IMR-90 (cell line): Measurements from ENCODE around the gene ZNHIT2. TPM values are rescaled to one million over a fixed set of nuclear protein-coding genes. Genes with fewer than 3 reads are reported as not detected.
A peak's percentile ranks its signal among the peaks of the same experiment; 100 is the strongest.

ENCODE experiments used
- ATAC-seq: fragments of 200-7000 bp; cut with Tn5 transposase; 2 replicates; pipeline ENCODE4 v1.9.1; 2020; ENCODE audit warnings: low read depth, mild to moderate bottlenecking, moderate library complexity
- BruUV-seq: library from RNA; stranded (reverse); fragments of 400-500 nt; replicated peaks from 2 replicates; lab custom pipeline; 2021; lab: Mats Ljungman, UMichigan
- CTCF ChIA-PET: fragments of 300-600 bp; formaldehyde crosslinking; extraction: SDS; loops from one replicate; lab custom pipeline; 2021; ENCODE audit warnings: antibody characterized with exemption; lab: Yijun Ruan, JAX
- POLR2A ChIA-PET: fragments of 300-600 bp; sonication (Branson Sonifier 250); formaldehyde crosslinking; loops from one replicate; lab custom pipeline; 2022; ENCODE audit warnings: antibody characterized with exemption; ENCODE audit not compliant: unreplicated experiment; lab: Charles Lee
- DNase-seq: peaks from one replicate; pipeline ENCODE4 v3.0.0; 2013
- H2AFZ ChIP-seq: replicated peaks from 2 replicates; pipeline ENCODE3; 2013; ENCODE audit warnings: low read length, mild to moderate bottlenecking; ENCODE audit not compliant: poor library complexity
- H2AK5ac ChIP-seq: 2 replicates; pipeline ENCODE4 v1.6.1; 2013; ENCODE audit warnings: low read depth, low read length, inconsistent platforms
- H2AK9ac ChIP-seq: replicated peaks from 2 replicates; pipeline ENCODE3; 2013; ENCODE audit warnings: mild to moderate bottlenecking, low read depth, low read length, moderate library complexity; ENCODE audit not compliant: poor library complexity
- H2BK120ac ChIP-seq: 2 replicates; pipeline ENCODE4 v1.6.1; 2013; ENCODE audit warnings: low read depth, low read length, inconsistent platforms
- H2BK15ac ChIP-seq: 3 replicates; pipeline ENCODE4 v1.6.1; 2013; ENCODE audit warnings: low read depth, low read length, inconsistent platforms
- H2BK20ac ChIP-seq: 2 replicates; pipeline ENCODE4 v1.6.1; 2013; ENCODE audit warnings: low read depth, mild to moderate bottlenecking, inconsistent platforms, low read length, moderate library complexity
- H2BK5ac ChIP-seq: 2 replicates; pipeline ENCODE4 v1.6.1; 2013; ENCODE audit warnings: mild to moderate bottlenecking, low read depth, low read length, inconsistent platforms; ENCODE audit not compliant: poor library complexity, severe bottlenecking
- H3K14ac ChIP-seq: replicated peaks from 2 replicates; pipeline ENCODE4 v1.6.1; 2013; ENCODE audit warnings: low read depth, low read length, inconsistent platforms
- H3K18ac ChIP-seq: 2 replicates; pipeline ENCODE4 v1.6.1; 2013; ENCODE audit warnings: low read depth, low read length, control low read depth
- H3K23ac ChIP-seq: 2 replicates; pipeline ENCODE4 v1.6.1; 2013; ENCODE audit warnings: low read depth, low read length, inconsistent platforms
- H3K27ac ChIP-seq: 2 replicates; pipeline ENCODE4 v1.5.1; 2013; ENCODE audit warnings: mild to moderate bottlenecking, control low read depth, low read length; ENCODE audit not compliant: insufficient read depth
- H3K27me3 ChIP-seq: 2 replicates; pipeline ENCODE4 v1.6.1; 2013; ENCODE audit warnings: low read length; ENCODE audit not compliant: control insufficient read depth, insufficient read depth
- H3K36me3 ChIP-seq: 2 replicates; pipeline ENCODE4 v1.6.1; 2013; ENCODE audit warnings: low read length, mixed read lengths; ENCODE audit not compliant: control insufficient read depth, insufficient read depth
- H3K4ac ChIP-seq: 2 replicates; pipeline ENCODE4 v1.6.1; 2013; ENCODE audit warnings: low read depth, low read length, inconsistent platforms
- H3K4me1 ChIP-seq: 2 replicates; pipeline ENCODE4 v1.6.1; 2013; ENCODE audit warnings: low read length, mixed read lengths; ENCODE audit not compliant: control insufficient read depth, insufficient read depth
- H3K4me2 ChIP-seq: 2 replicates; pipeline ENCODE4 v1.6.1; 2013; ENCODE audit warnings: low read depth, mild to moderate bottlenecking, control low read depth, low read length, moderate library complexity
- H3K4me3 ChIP-seq: 2 replicates; pipeline ENCODE4 v1.5.1; 2013; ENCODE audit warnings: low read depth, mild to moderate bottlenecking, control low read depth, low read length, moderate library complexity; ENCODE audit not compliant: insufficient read depth
- H3K56ac ChIP-seq: 2 replicates; pipeline ENCODE4 v1.6.1; 2013; ENCODE audit warnings: low read length, inconsistent platforms; ENCODE audit not compliant: insufficient read depth; ENCODE audit errors: extremely low read depth
- H3K79me1 ChIP-seq, 2 experiments: 2 replicates each; pipeline ENCODE4 v1.6.1; 2013; ENCODE audit warnings: low read length in 2 of 2, inconsistent platforms in 1 of 2, low read depth in 1 of 2
- H3K9ac ChIP-seq: 2 replicates; pipeline ENCODE4 v1.6.1; 2013; ENCODE audit warnings: low read depth, low read length, control low read depth
- H3K9me1 ChIP-seq: 2 replicates; pipeline ENCODE4 v1.6.1; 2013; ENCODE audit warnings: low read length, inconsistent platforms; ENCODE audit not compliant: insufficient read depth
- H3K9me3 ChIP-seq: 2 replicates; pipeline ENCODE4 v1.6.1; 2013; ENCODE audit warnings: low read length; ENCODE audit not compliant: control insufficient read depth, insufficient read depth
- H4K20me1 ChIP-seq: 2 replicates; pipeline ENCODE4 v1.6.1; 2013; ENCODE audit warnings: low read length, inconsistent platforms; ENCODE audit not compliant: insufficient read depth
- H4K5ac ChIP-seq: 2 replicates; pipeline ENCODE4 v1.6.1; 2013; ENCODE audit warnings: mild to moderate bottlenecking, low read depth, low read length, control low read depth
- H4K8ac ChIP-seq, 2 experiments: 2 replicates each; pipeline ENCODE4 v1.6.1; 2013; ENCODE audit warnings: low read depth in 2 of 2, low read length in 2 of 2, control low read depth in 1 of 2, inconsistent platforms in 1 of 2
- H4K91ac ChIP-seq: 2 replicates; pipeline ENCODE4 v1.6.1; 2013; ENCODE audit warnings: low read depth, low read length, inconsistent platforms; ENCODE audit not compliant: insufficient read depth
- BHLHE40 ChIP-seq: fragments of 150-350 bp; IDR thresholded peaks from 2 replicates; pipeline ENCODE4 v1.6.1; 2016; ENCODE audit warnings: mild to moderate bottlenecking, low read depth, low read length
- CEBPB ChIP-seq: IDR thresholded peaks from 2 replicates; pipeline ENCODE4 v1.6.1; 2012; ENCODE audit warnings: low read depth, low read length, improper control_type of control experiment
- CHD1 ChIP-seq: IDR thresholded peaks from 2 replicates; pipeline ENCODE4 v1.6.1; 2012; ENCODE audit warnings: low read depth, low read length, improper control_type of control experiment
- CTCF ChIP-seq: conservative IDR thresholded peaks from 2 replicates; pipeline ENCODE4 v1.5.1; 2012; ENCODE audit warnings: mild to moderate bottlenecking, low read depth, low read length, improper control_type of control experiment
- ELK1 ChIP-seq: fragments of 150-350 bp; IDR thresholded peaks from 2 replicates; pipeline ENCODE4 v1.6.1; 2016; ENCODE audit warnings: low read depth, mild to moderate bottlenecking, low read length, moderate library complexity, borderline replicate concordance
- FOS ChIP-seq: fragments of 150-350 bp; IDR thresholded peaks from 2 replicates; pipeline ENCODE4 v1.6.1; 2016; ENCODE audit warnings: low read depth, low read length
- MAFK ChIP-seq: IDR thresholded peaks from 2 replicates; pipeline ENCODE4 v1.6.1; 2012; ENCODE audit warnings: low read depth, low read length, improper control_type of control experiment
- MAZ ChIP-seq: IDR thresholded peaks from 2 replicates; pipeline ENCODE4 v1.6.1; 2012; ENCODE audit warnings: low read depth, mild to moderate bottlenecking, low read length, improper control_type of control experiment, moderate library complexity, borderline replicate concordance
- NFE2L2 ChIP-seq: fragments of 150-350 bp; IDR thresholded peaks from 2 replicates; pipeline ENCODE4 v1.6.1; 2016; ENCODE audit warnings: low read depth, mild to moderate bottlenecking, low read length
- POLR2A ChIP-seq: IDR thresholded peaks from 2 replicates; pipeline ENCODE4 v1.6.1; 2012; ENCODE audit warnings: mild to moderate bottlenecking, low read depth, low read length
- RAD21 ChIP-seq: IDR thresholded peaks from 2 replicates; pipeline ENCODE4 v1.6.1; 2012; ENCODE audit warnings: low read length, improper control_type of control experiment
- RCOR1 ChIP-seq: IDR thresholded peaks from 2 replicates; pipeline ENCODE4 v1.6.1; 2012; ENCODE audit warnings: mild to moderate bottlenecking, low read length, improper control_type of control experiment; ENCODE audit not compliant: insufficient replicate concordance
- RFX5 ChIP-seq: IDR thresholded peaks from 2 replicates; pipeline ENCODE4 v1.8.0; 2012; ENCODE audit warnings: low read depth, mild to moderate bottlenecking, low read length, moderate library complexity
- SMC3 ChIP-seq: fragments of 150-350 bp; IDR thresholded peaks from 2 replicates; pipeline ENCODE4 v1.6.1; 2016; ENCODE audit warnings: low read depth, mild to moderate bottlenecking, antibody characterized with exemption, low read length, moderate library complexity
- USF2 ChIP-seq: fragments of 150-350 bp; IDR thresholded peaks from 2 replicates; pipeline ENCODE4 v1.6.1; 2017; ENCODE audit warnings: mild to moderate bottlenecking, antibody characterized with exemption, low read length, low read depth
- WGBS, 2 experiments: methylation state at CpG; one replicate each; pipeline versions ENCODE4 v1.1.5 to v1.1.7; 2013; ENCODE audit warnings: missing lambda C conversion rate in 2 of 2; ENCODE audit not compliant: insufficient read length in 1 of 2; ENCODE audit errors: extremely low coverage in 2 of 2; 5-methylcytosine and 5-hydroxymethylcytosine counted together
- dilution Hi-C: fragments of 300-500 bp; cut with HindIII; formaldehyde crosslinking; loops from one replicate; pipeline ENCODE4 v1.14.3; 2018; ENCODE audit warnings: low sequenced_read_pairs; ENCODE audit not compliant: unreplicated experiment
- in situ Hi-C: fragments of 300-500 bp; cut with MboI; formaldehyde crosslinking; loops from 3 replicates; pipeline ENCODE4 v1.14.3; 2019; ENCODE audit warnings: low sequenced_read_pairs, inconsistent platforms, mixed read lengths
- intact Hi-C: fragments of 100-400 bp; cut with micrococcal nuclease; formaldehyde crosslinking; loops from 2 replicates; pipeline ENCODE4 v1.10.0; 2022
- polyA plus RNA-seq, 3 experiments: library from polyadenylated mRNA; depleted of rRNA; stranded (reverse); fragments of >200 nt; gene quantifications; 2 replicates each; pipeline ENCODE4 v1.2.3, GENCODE V29; 2012; ENCODE audit warnings: low replicate concordance in 1 of 3
- total RNA-seq: library from RNA; depleted of rRNA; stranded (reverse); fragments of >200 nt; gene quantifications from 2 replicates; pipeline ENCODE4 v1.2.3, GENCODE V29; 2012

The ZNHIT2 gene
- total and polyA plus RNA-seq, 2 of the 4 experiments (the other 2 are of a cell fraction), result 3.9 to 5.9 TPM

GRCh38 chr11:65129649-65130441 lies 12.3 kb upstream of the ZNHIT2 start:
- no peak overlapping the region for H3K27ac ChIP-seq
- no peak for ATAC-seq
- H2AK5ac ChIP-seq, result no peak overlapping the region
- no peak overlapping the region for H4K8ac ChIP-seq
- no peak overlapping the region for H3K4me3 ChIP-seq
- H3K4ac ChIP-seq, result no peak overlapping the region
- dilution Hi-C loops, result no loop called here
- intact Hi-C loops, result no loop called here
- H3K18ac ChIP-seq, result no peak overlapping the region
- BruUV-seq, result no TSS peak
- H3K9ac ChIP-seq, result no peak overlapping the region
- H3K9me1 ChIP-seq, result peaks cover 11% of the 10 kb centered on the region
- H3K14ac ChIP-seq, result no peak overlapping the region
- H3K36me3 ChIP-seq, result peaks cover 75% of the 10 kb centered on the region
- no peak overlapping the region for H3K56ac ChIP-seq
- 96% methylated on average over 8 of the region's 13 CpGs; no CpG with 5 or more reads in 1 of the 2 experiments for WGBS, 2 experiments
- H2BK15ac ChIP-seq, result no peak overlapping the region
- H2AK9ac ChIP-seq, result peak overlapping the region; percentile 50
- no peak overlapping the region for H4K91ac ChIP-seq
- H4K5ac ChIP-seq, result no peak overlapping the region
- no peaks in the 10 kb centered on the region for H3K27me3 ChIP-seq
- no peak overlapping the region for H2BK120ac ChIP-seq
- peaks cover 6% of the 10 kb centered on the region; the same call in 1 of the 2 replicates for H3K4me1 ChIP-seq
- in situ Hi-C loops, result no loop called here
- CTCF ChIA-PET, result no interaction called here
- no peak overlapping the region for H2BK20ac ChIP-seq
- peaks cover 24 to 57% of the 10 kb centered on the region in 2 experiments for H3K79me1 ChIP-seq
- no peak for DNase-seq
- no peak overlapping the region for H3K4me2 ChIP-seq
- peak overlapping the region; percentile 19 for H2AFZ ChIP-seq
- H3K9me3 ChIP-seq, result no peaks in the 10 kb centered on the region
- POLR2A ChIA-PET, result no interaction called here
- H2BK5ac ChIP-seq, result no peak overlapping the region
- no peak overlapping the region for H3K23ac ChIP-seq
- H4K20me1 ChIP-seq, result peaks cover 37% of the 10 kb centered on the region
- no peak for TF ChIP-seq RCOR1
- TF ChIP-seq CEBPB, result no peak
- TF ChIP-seq POLR2A, result no peak
- no peak for TF ChIP-seq MAFK
- no peak for TF ChIP-seq RAD21
- TF ChIP-seq FOS, result no peak
- no peak for TF ChIP-seq NFE2L2
- TF ChIP-seq BHLHE40, result no peak
- TF ChIP-seq ELK1, result no peak
- no peak for TF ChIP-seq RFX5
- no peak for TF ChIP-seq CHD1
- TF ChIP-seq MAZ, result no peak
- no peak for TF ChIP-seq USF2
- TF ChIP-seq SMC3, result no peak
- TF ChIP-seq CTCF, result no peak
